Measurements from ENCODE around the gene ADM2.

DNA sequence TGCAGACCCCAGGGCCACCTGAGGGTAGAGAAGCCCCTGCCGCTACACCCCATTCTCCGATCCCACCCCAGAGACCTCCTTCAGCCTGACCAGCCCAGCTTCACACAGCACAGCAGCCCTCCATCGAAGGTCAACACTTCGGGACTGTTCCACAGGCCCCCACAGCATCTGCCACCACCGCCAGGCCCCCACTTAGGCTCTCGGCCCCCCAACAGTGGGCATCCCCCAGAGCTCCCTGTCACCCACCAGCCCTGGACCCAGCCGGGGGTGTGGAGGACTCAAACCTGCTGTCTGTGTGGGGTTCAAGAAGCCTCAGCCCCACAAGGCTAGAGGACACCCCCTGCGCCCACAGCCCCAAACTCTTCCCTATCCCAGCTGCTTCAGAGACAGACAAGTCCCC is 12.7 kb upstream of the ADM2 start:
- TF ChIP-seq POLR2A (IDR thresholded peaks at IDR 0.05): no peak
- TF ChIP-seq, protein P1, sequence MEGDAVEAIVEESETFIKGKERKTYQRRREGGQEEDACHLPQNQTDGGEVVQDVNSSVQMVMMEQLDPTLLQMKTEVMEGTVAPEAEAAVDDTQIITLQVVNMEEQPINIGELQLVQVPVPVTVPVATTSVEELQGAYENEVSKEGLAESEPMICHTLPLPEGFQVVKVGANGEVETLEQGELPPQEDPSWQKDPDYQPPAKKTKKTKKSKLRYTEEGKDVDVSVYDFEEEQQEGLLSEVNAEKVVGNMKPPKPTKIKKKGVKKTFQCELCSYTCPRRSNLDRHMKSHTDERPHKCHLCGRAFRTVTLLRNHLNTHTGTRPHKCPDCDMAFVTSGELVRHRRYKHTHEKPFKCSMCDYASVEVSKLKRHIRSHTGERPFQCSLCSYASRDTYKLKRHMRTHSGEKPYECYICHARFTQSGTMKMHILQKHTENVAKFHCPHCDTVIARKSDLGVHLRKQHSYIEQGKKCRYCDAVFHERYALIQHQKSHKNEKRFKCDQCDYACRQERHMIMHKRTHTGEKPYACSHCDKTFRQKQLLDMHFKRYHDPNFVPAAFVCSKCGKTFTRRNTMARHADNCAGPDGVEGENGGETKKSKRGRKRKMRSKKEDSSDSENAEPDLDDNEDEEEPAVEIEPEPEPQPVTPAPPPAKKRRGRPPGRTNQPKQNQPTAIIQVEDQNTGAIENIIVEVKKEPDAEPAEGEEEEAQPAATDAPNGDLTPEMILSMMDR (IDR thresholded peaks at IDR 0.05): no peak
